Measurements from ENCODE around the gene MILR1. TPM values are rescaled to one million over a fixed set of nuclear protein-coding genes. Genes with fewer than 3 reads are reported as not detected.

The MILR1 gene
- total RNA-seq, 2 donors from 2014 or later = 0.80 TPM; not detected in 1

- no peak overlapping the region for H3K27ac ChIP-seq (ENCODE audit: low read depth, low read length)
- no peak overlapping the region for H3K4me3 ChIP-seq (ENCODE audit: low read length)
- H3K36me3 ChIP-seq (ENCODE audit: control insufficient read depth, insufficient read depth, low read length) = peaks cover 29% of the 10 kb centered on the region
- no peak overlapping the region for H3K9ac ChIP-seq (ENCODE audit: extremely low read depth, low read length, poor library complexity, severe bottlenecking)
- H3K4me1 ChIP-seq (ENCODE audit: control insufficient read depth, insufficient read depth, low read length) = no peaks in the 10 kb centered on the region
- peaks cover 17% of the 10 kb centered on the region for H3K36me3 Mint-ChIP-seq (ENCODE audit: low read depth)
- no peaks in the 10 kb centered on the region for H3K4me1 Mint-ChIP-seq
- no peak for TF ChIP-seq CTCF (conservative IDR thresholded peaks at IDR 0.05)
- no peaks in the 10 kb centered on the region for H3K9me3 ChIP-seq (ENCODE audit: control insufficient read depth, low read length)
- H3K27me3 ChIP-seq (ENCODE audit: control insufficient read depth, insufficient read depth, low read length, poor library complexity, severe bottlenecking) = no peaks in the 10 kb centered on the region
- no peak overlapping the region for H3K4me3 Mint-ChIP-seq
- whole genome bisulfite sequencing, 2 experiments (ENCODE audit: insufficient coverage in 1 of 2, insufficient read length in 1 of 2) = 92% methylated on average over 1 of the region's 1 CpG; no CpG with 5 or more reads in 1 of the 2 experiments
- no peaks in the 10 kb centered on the region for H3K27me3 Mint-ChIP-seq (ENCODE audit: insufficient read depth)
- no peaks in the 10 kb centered on the region for H3K9me3 Mint-ChIP-seq
- H3K27ac Mint-ChIP-seq = no peak overlapping the region
- no peak for DNase-seq
Measured at GRCh38 chr17:64477849-64478248, 28.9 kb downstream of the MILR1 start.

- Mint-ChIP-seq H3K27ac (no peak overlapping the region), H3K4me1 (no peaks in the 10 kb centered on the region), H3K4me3 (no peak overlapping the region), H3K36me3 (ENCODE audit: low read depth) (peaks cover 44% of the 10 kb centered on the region), H3K9me3 (no peaks in the 10 kb centered on the region), H3K27me3 (ENCODE audit: insufficient read depth) (no peaks in the 10 kb centered on the region)
- no peak for DNase-seq
- no peaks in the 10 kb centered on the region for H3K4me1 ChIP-seq (ENCODE audit: control insufficient read depth, insufficient read depth, low read length)
- no peak overlapping the region for H3K9ac ChIP-seq (ENCODE audit: extremely low read depth, low read length, poor library complexity, severe bottlenecking)
- H3K27me3 ChIP-seq (ENCODE audit: control insufficient read depth, insufficient read depth, low read length, poor library complexity, severe bottlenecking) = no peaks in the 10 kb centered on the region
- H3K36me3 ChIP-seq (ENCODE audit: control insufficient read depth, insufficient read depth, low read length) = peaks cover 55% of the 10 kb centered on the region
- H3K27ac ChIP-seq (ENCODE audit: low read depth, low read length) = no peak overlapping the region
- H3K4me3 ChIP-seq (ENCODE audit: low read length) = no peak overlapping the region
- H3K9me3 ChIP-seq (ENCODE audit: control insufficient read depth, low read length) = no peaks in the 10 kb centered on the region
- TF ChIP-seq CTCF (conservative IDR thresholded peaks at IDR 0.05) = no peak
- WGBS, 2 experiments (ENCODE audit: insufficient coverage in 1 of 2, insufficient read length in 1 of 2) = 100% methylated on average over 1 of the region's 1 CpG
Measured at GRCh38 chr17:64480951-64481350, 32.0 kb downstream of the MILR1 start.

GRCh38 chr17:64484380-64484779, 35.5 kb downstream of the MILR1 start:
- no peak for TF ChIP-seq CTCF (conservative IDR thresholded peaks at IDR 0.05)
- Mint-ChIP-seq H3K9me3 (no peaks in the 10 kb centered on the region), H3K36me3 (ENCODE audit: low read depth) (peaks cover 63% of the 10 kb centered on the region), H3K4me1 (no peaks in the 10 kb centered on the region), H3K4me3 (no peak overlapping the region), H3K27me3 (ENCODE audit: insufficient read depth) (no peaks in the 10 kb centered on the region), H3K27ac (no peak overlapping the region)
- Histone ChIP-seq H3K9me3 (ENCODE audit: control insufficient read depth, low read length) (no peaks in the 10 kb centered on the region), H3K27me3 (ENCODE audit: control insufficient read depth, insufficient read depth, low read length, poor library complexity, severe bottlenecking) (no peaks in the 10 kb centered on the region), H3K36me3 (ENCODE audit: control insufficient read depth, insufficient read depth, low read length) (peaks cover 72% of the 10 kb centered on the region), H3K4me3 (ENCODE audit: low read length) (no peak overlapping the region), H3K9ac (ENCODE audit: extremely low read depth, low read length, poor library complexity, severe bottlenecking) (no peak overlapping the region), H3K4me1 (ENCODE audit: control insufficient read depth, insufficient read depth, low read length) (no peaks in the 10 kb centered on the region), H3K27ac (ENCODE audit: low read depth, low read length) (no peak overlapping the region)
- 88 to 100% methylated on average over 2 to 3 of the region's 3 CpGs for WGBS, 2 experiments (ENCODE audit: insufficient coverage in 1 of 2, insufficient read length in 1 of 2)
- no peak for DNase-seq
